T-cell (primary cell): ENCODE results near the gene CCDC112. TPM values are rescaled to one million over a fixed set of nuclear protein-coding genes. Genes with fewer than 3 reads are reported as not detected.

ENCODE experiments used
- ATAC-seq, 4 experiments: fragments of 200-7000 bp in 3 of 4; fragments of 150-1000 bp in 1 of 4; cut with Tn5 transposase; replicated peaks in 1 of 4; 1 replicate in 3 of 4; 2 replicates in 1 of 4; pipeline ENCODE4 v1.10.0; 2021; ENCODE audit warnings: moderate library complexity in 3 of 4, mild to moderate bottlenecking in 2 of 4, moderate number of reproducible peaks in 1 of 4
- CTCF ChIA-PET, 2 donors: fragments of 300-600 bp; sonication (Branson Sonifier 250); formaldehyde crosslinking; loops; one replicate each; lab custom pipeline; 2022; ENCODE audit warnings: antibody characterized with exemption in 2 of 2; lab: Charles Lee
- POLR2A ChIA-PET, 2 donors: fragments of 300-600 bp; sonication (Branson Sonifier 250); formaldehyde crosslinking; loops; one replicate each; lab custom pipeline; 2022; ENCODE audit warnings: antibody characterized with exemption in 2 of 2; lab: Charles Lee
- DNase-seq, 35 experiments: peaks; one replicate each; pipeline versions ENCODE4 v3.0.0 to v3.0.0-alpha.2; 2013 to 2023
- H3K27ac ChIP-seq: one replicate; pipeline ENCODE4 v1.5.1; 2013; ENCODE audit warnings: low read length
- H3K27me3 ChIP-seq, 2 experiments: replicated peaks in 1 of 2; 1 replicate in 1 of 2; 2 replicates in 1 of 2; pipeline versions ENCODE4 v1.6.1 to v1.7.0; 2013; ENCODE audit warnings: low read length in 1 of 2, mixed read lengths in 1 of 2; ENCODE audit not compliant: control insufficient read depth in 2 of 2, insufficient read depth in 2 of 2; ENCODE audit errors: extremely low read depth in 1 of 2
- H3K36me3 ChIP-seq, 2 donors: 1 replicate in 1 of 2; 2 replicates in 1 of 2; pipeline versions ENCODE4 v1.6.1 to v1.7.0; 2013; ENCODE audit warnings: low read length in 1 of 2; ENCODE audit not compliant: control insufficient read depth in 2 of 2, insufficient read depth in 1 of 2; ENCODE audit errors: extremely low read depth in 1 of 2
- H3K4me1 ChIP-seq, 2 experiments: 1 replicate in 1 of 2; 2 replicates in 1 of 2; pipeline versions ENCODE4 v1.6.1 to v1.7.0; 2013; ENCODE audit warnings: low read length in 2 of 2, mixed read lengths in 1 of 2; ENCODE audit not compliant: insufficient read depth in 2 of 2, control insufficient read depth in 1 of 2; ENCODE audit errors: extremely low read depth in 1 of 2
- H3K4me3 ChIP-seq, 2 donors: 1 replicate in 1 of 2; 2 replicates in 1 of 2; pipeline versions ENCODE4 v1.5.1 to v1.7.0; 2013; ENCODE audit warnings: mild to moderate bottlenecking in 2 of 2, low read length in 1 of 2, moderate library complexity in 1 of 2; ENCODE audit not compliant: control insufficient read depth in 1 of 2; ENCODE audit errors: extremely low read depth in 1 of 2
- H3K9me3 ChIP-seq: 2 replicates; pipeline ENCODE4 v1.7.0; 2013
- H3K27ac Mint-ChIP-seq, 2 donors: one replicate each; pipeline ENCODE4 v1.8.0; 2020 to 2021; ENCODE audit warnings: mild to moderate bottlenecking in 2 of 2, mixed read lengths in 2 of 2
- H3K27me3 Mint-ChIP-seq, 2 donors: one replicate each; pipeline ENCODE4 v1.8.0; 2021 to 2022; ENCODE audit warnings: mixed read lengths in 2 of 2
- H3K36me3 Mint-ChIP-seq: one replicate; pipeline ENCODE4 v1.8.0; 2021; ENCODE audit warnings: mixed read lengths
- H3K4me1 Mint-ChIP-seq, 3 donors: one replicate each; pipeline ENCODE4 v1.8.0; 2020 to 2022; ENCODE audit warnings: mixed read lengths in 3 of 3, mild to moderate bottlenecking in 1 of 3
- H3K4me3 Mint-ChIP-seq, 3 donors: one replicate each; pipeline ENCODE4 v1.8.0; 2020 to 2022; ENCODE audit warnings: mild to moderate bottlenecking in 3 of 3, mixed read lengths in 3 of 3, moderate library complexity in 3 of 3
- H3K9me3 Mint-ChIP-seq, 3 donors: one replicate each; pipeline ENCODE4 v1.8.0; 2020 to 2022; ENCODE audit warnings: mixed read lengths in 3 of 3
- WGBS: methylation state at CpG from one replicate; pipeline ENCODE4 v1.1.5; 2013; ENCODE audit warnings: missing lambda C conversion rate; ENCODE audit not compliant: insufficient coverage; 5-methylcytosine and 5-hydroxymethylcytosine counted together
- total RNA-seq, 35 experiments: library from RNA in 6 of 35; stranded (reverse) in 6 of 35; fragments of 120-200 nt in 1 of 35; gene quantifications; one replicate each; pipeline versions ENCODE4 v1.2.1 to v1.2.4 and lab custom pipeline; 2013 to 2026

CCDC112 gene
- total RNA-seq, 5 donors from 2014 or later (not counting 1 experiment from before 2014, with no cell fraction given): 3.0 to 7.4 (median 4.8) TPM

GRCh38 chr5:115321309-115321708, 24.9 kb upstream of the CCDC112 start:
- Histone ChIP-seq H3K36me3 (no peaks in the 10 kb centered on the region), H3K4me1 (no peaks in the 10 kb centered on the region), H3K27me3 (no peaks in the 10 kb centered on the region), H3K9me3 (no peaks in the 10 kb centered on the region), H3K27ac (no peak overlapping the region), H3K4me3 (no peak overlapping the region)
- CTCF ChIA-PET: interaction anchor here in 1 of 2 donors (0.5 kb wide), 1 partner anchor 25 kb away, joined by 3 read pairs; the partner anchor contains the start of gene CCDC112
- H3K4me1 Mint-ChIP-seq: no peaks in the 10 kb centered on the region
- 100% methylated on average over 1 of the region's 3 CpGs for WGBS
- POLR2A ChIA-PET: no interaction called here
- H3K9me3 Mint-ChIP-seq: no peaks in the 10 kb centered on the region
- DNase-seq (no peak), ATAC-seq (no peak)
- no peak overlapping the region for H3K27ac Mint-ChIP-seq
- H3K27me3 Mint-ChIP-seq: peaks cover 26 to 35% of the 10 kb centered on the region in 2 donors
- no peaks in the 10 kb centered on the region for H3K36me3 Mint-ChIP-seq
- H3K4me3 Mint-ChIP-seq: no peak overlapping the region

- H3K36me3 Mint-ChIP-seq: no peaks in the 10 kb centered on the region
- Histone ChIP-seq H3K4me1 (no peaks in the 10 kb centered on the region), H3K27me3 (no peaks in the 10 kb centered on the region), H3K9me3 (no peaks in the 10 kb centered on the region), H3K4me3 (no peak overlapping the region), H3K36me3 (no peaks in the 10 kb centered on the region), H3K27ac (no peak overlapping the region)
- CTCF ChIA-PET: interaction anchor here in 1 of 2 donors (0.5 kb wide), 1 partner anchor 461 kb away, joined by 3 read pairs; no protein-coding TSS in a partner anchor
- DNase-seq (no peak), ATAC-seq (no peak)
- no peak overlapping the region for H3K4me3 Mint-ChIP-seq
- WGBS: no CpG with 5 or more reads among the region's 1 CpG
- H3K9me3 Mint-ChIP-seq: no peaks in the 10 kb centered on the region
- no peaks in the 10 kb centered on the region for H3K4me1 Mint-ChIP-seq
- POLR2A ChIA-PET: no interaction called here
- no peak overlapping the region for H3K27ac Mint-ChIP-seq
- peaks cover 26 to 35% of the 10 kb centered on the region in 2 donors for H3K27me3 Mint-ChIP-seq
Observed at GRCh38 chr5:115320515-115320914, 24.1 kb upstream of the CCDC112 start.

GRCh38 chr5:115320006-115320405, 23.6 kb upstream of the CCDC112 start:
- DNase-seq (no peak), ATAC-seq (no peak)
- no peak overlapping the region for H3K27ac ChIP-seq
- H3K4me1 ChIP-seq: no peaks in the 10 kb centered on the region
- ChIA-PET POLR2A (no interaction called here), CTCF (interaction anchor here (0.5 to 1.9 kb wide), 2 partner anchors 254 to 461 kb away, joined by 3 to 7 read pairs; no protein-coding TSS in a partner anchor)
- Mint-ChIP-seq H3K4me1 (no peaks in the 10 kb centered on the region), H3K4me3 (no peak overlapping the region), H3K27ac (no peak overlapping the region), H3K9me3 (no peaks in the 10 kb centered on the region), H3K36me3 (no peaks in the 10 kb centered on the region), H3K27me3 (peaks cover 26 to 35% of the 10 kb centered on the region in 2 donors)
- no peaks in the 10 kb centered on the region for H3K27me3 ChIP-seq
- H3K36me3 ChIP-seq: no peaks in the 10 kb centered on the region
- 87% methylated on average over 3 of the region's 3 CpGs for WGBS
- no peaks in the 10 kb centered on the region for H3K9me3 ChIP-seq
- no peak overlapping the region for H3K4me3 ChIP-seq

GRCh38 chr5:115319007-115319406, 22.6 kb upstream of the CCDC112 start:
- no peaks in the 10 kb centered on the region for H3K9me3 ChIP-seq
- H3K27ac ChIP-seq: no peak overlapping the region
- no peaks in the 10 kb centered on the region for H3K4me1 Mint-ChIP-seq
- H3K36me3 ChIP-seq: no peaks in the 10 kb centered on the region
- DNase-seq (no peak), ATAC-seq (no peak)
- H3K4me3 Mint-ChIP-seq: no peak overlapping the region
- no peaks in the 10 kb centered on the region for H3K36me3 Mint-ChIP-seq
- H3K27me3 ChIP-seq: no peaks in the 10 kb centered on the region
- no CpG with 5 or more reads among the region's 1 CpG for WGBS
- ChIA-PET POLR2A (interaction anchor here (0.6 kb wide), 2 partner anchors 33 to 42 kb away, joined by 3 read pairs; no protein-coding TSS in a partner anchor), CTCF (interaction anchor here (0.6 to 1.9 kb wide), 5 partner anchors 10 to 1707 kb away, joined by 3 to 7 read pairs (median 3); no protein-coding TSS in a partner anchor)
- peaks cover 19 to 25% of the 10 kb centered on the region in 2 donors for H3K27me3 Mint-ChIP-seq
- no peaks in the 10 kb centered on the region for H3K9me3 Mint-ChIP-seq
- no peaks in the 10 kb centered on the region for H3K4me1 ChIP-seq
- no peak overlapping the region for H3K4me3 ChIP-seq
- no peak overlapping the region for H3K27ac Mint-ChIP-seq

- H3K27me3 Mint-ChIP-seq: peaks cover 13 to 19% of the 10 kb centered on the region in 2 donors
Observed at GRCh38 chr5:115317736-115318135, 21.3 kb upstream of the CCDC112 start.

GRCh38 chr5:115317320-115317719, 20.9 kb upstream of the CCDC112 start:
- Histone ChIP-seq H3K4me1 (no peaks in the 10 kb centered on the region), H3K4me3 (no peak overlapping the region), H3K36me3 (no peaks in the 10 kb centered on the region), H3K27ac (no peak overlapping the region), H3K9me3 (no peaks in the 10 kb centered on the region), H3K27me3 (no peaks in the 10 kb centered on the region)
- H3K27me3 Mint-ChIP-seq: peaks cover 10 to 16% of the 10 kb centered on the region in 2 donors
- H3K4me1 Mint-ChIP-seq: no peaks in the 10 kb centered on the region
- ChIA-PET CTCF (interaction anchor here in 1 of 2 donors (1.0 kb wide), 1 partner anchor 257 kb away, joined by 11 read pairs; no protein-coding TSS in a partner anchor), POLR2A (interaction anchor here in 1 of 2 donors (0.6 kb wide), 1 partner anchor 950 kb away, joined by 3 read pairs; no protein-coding TSS in a partner anchor)
- ATAC-seq (no peak), DNase-seq (no peak)
- H3K27ac Mint-ChIP-seq: no peak overlapping the region
- H3K9me3 Mint-ChIP-seq: no peaks in the 10 kb centered on the region
- no peak overlapping the region for H3K4me3 Mint-ChIP-seq
- no peaks in the 10 kb centered on the region for H3K36me3 Mint-ChIP-seq

More at GRCh38 chr5:115317736-115318135, 21.3 kb upstream of the CCDC112 start:
- no peaks in the 10 kb centered on the region for H3K9me3 ChIP-seq
- H3K4me3 ChIP-seq: no peak overlapping the region
- Mint-ChIP-seq H3K9me3 (no peaks in the 10 kb centered on the region), H3K36me3 (no peaks in the 10 kb centered on the region), H3K4me3 (no peak overlapping the region), H3K4me1 (no peaks in the 10 kb centered on the region), H3K27ac (no peak overlapping the region)
- H3K4me1 ChIP-seq: no peaks in the 10 kb centered on the region
- H3K27ac ChIP-seq: no peak overlapping the region
- WGBS: no CpG with 5 or more reads among the region's 1 CpG
- no peak for DNase-seq
- H3K27me3 ChIP-seq: no peaks in the 10 kb centered on the region
- no peak for ATAC-seq
- ChIA-PET POLR2A (no interaction called here), CTCF (interaction anchor here in 1 of 2 donors (1.0 kb wide), 1 partner anchor 257 kb away, joined by 11 read pairs; no protein-coding TSS in a partner anchor)
- H3K36me3 ChIP-seq: no peaks in the 10 kb centered on the region
